GM18868 (cell line): ENCODE data around the gene ARHGEF28.

Experiments
- ATAC-seq: cut with Tn5 transposase; IDR thresholded peaks from one replicate; pipeline ENCODE4 v1.9.1; 2021; ENCODE audit warnings: mild to moderate bottlenecking, moderate library complexity; ENCODE audit not compliant: unreplicated experiment

Gene ARHGEF28

DNA sequence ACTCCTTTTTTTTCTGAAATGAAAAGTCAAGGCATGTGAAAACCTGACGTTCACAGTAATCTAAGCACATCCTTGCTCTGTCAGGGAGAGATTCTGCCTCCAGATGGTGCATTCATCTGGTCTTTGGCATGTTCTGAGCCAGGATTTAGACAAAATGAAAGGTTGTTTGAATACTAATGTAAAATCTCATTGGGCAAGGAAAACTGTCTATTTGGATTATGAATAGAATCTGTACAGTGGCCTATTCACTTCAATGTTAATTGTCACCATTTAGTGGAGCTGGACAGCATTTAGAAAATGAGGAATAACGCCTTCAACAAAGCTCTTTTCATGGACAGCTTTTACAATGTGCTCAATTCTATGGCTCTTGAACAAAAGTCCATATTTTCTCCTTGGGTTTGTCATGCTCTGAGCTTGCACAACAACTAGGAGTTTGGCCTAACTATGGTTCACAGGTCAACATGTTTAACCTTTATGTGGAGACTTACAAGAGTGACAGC lies 28.9 kb downstream of the ARHGEF28 start:
- ATAC-seq: no peak

DNA sequence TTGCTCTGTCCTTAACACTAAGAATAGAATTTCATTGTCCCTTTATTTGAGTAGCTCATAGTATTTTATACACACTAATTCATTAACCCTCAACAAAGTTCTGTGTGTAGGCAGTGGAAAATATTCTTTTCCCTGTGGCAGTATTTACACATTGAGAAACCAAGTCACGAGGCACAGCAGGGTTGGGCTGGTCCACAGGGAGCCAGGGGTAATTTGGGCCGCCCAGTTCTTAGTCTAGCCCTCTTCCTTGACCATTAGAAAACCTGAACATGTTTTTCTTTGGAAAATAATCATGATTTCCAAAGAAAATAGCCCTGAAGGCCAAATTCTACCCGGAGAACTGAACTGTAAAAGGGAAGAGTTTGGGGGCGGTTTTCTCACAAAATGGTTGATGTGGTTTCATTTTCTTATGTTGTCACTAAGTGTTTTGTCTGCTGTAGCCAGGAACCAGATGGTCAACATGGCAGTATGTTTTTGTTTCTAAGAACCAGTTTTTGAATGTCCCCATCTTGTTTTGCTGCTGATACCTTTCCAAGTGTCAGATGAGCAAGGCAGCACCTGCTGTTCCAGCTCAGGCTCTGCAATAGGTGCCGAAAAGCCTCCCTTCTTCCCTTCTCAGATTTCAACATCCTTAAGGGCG lies 29.6 kb downstream of the ARHGEF28 start:
- ATAC-seq: no peak

- no peak for ATAC-seq
These were observed 35.8 kb downstream of the ARHGEF28 start for GRCh38 chr5:73661753-73662152.

GRCh38 chr5:73663161-73663859 lies 37.3 kb downstream of the ARHGEF28 start:
- ATAC-seq: no peak

DNA sequence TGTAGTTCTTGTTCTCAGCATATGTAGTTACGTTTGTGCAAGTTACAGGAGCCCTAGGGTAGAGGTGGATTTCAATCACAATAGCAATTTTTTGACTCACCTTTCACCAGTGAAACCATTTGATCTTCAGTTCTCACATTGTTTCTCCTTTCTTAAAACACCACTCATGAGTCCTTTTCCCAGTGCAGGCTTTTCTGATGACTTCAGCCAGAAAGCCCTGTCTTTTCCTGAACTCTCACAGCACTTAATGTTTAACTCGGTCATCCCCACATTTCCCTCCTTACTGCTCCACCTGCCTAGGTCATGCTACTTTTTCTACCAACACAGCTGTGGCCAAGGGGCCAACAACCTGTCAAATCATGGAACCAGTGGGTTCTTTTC lies 37.9 kb downstream of the ARHGEF28 start:
- ATAC-seq: peak; percentile 62

- ATAC-seq: no peak
These were observed 38.8 kb downstream of the ARHGEF28 start for GRCh38 chr5:73664796-73665195.

GRCh38 chr5:73666891-73667290 lies 40.9 kb downstream of the ARHGEF28 start:
- ATAC-seq: no peak

DNA sequence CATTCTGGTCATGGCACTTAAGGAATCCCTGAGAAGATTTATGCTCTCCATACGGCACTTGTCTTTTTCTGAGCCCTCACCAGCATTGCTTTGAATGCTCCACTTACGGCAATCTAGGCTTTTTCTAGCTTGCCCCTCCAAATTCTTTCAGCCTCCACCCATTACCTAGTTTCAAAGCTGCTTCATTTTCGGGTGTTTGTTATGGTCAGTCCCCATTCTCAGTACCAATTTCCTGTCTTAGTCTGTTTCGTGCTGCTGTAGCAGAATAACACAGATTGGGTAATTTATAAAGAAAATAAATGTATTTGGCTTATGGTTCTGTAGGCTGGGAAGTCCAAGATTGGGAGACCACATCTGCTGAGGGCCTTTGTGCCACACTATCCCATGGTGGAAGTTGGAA lies 42.0 kb downstream of the ARHGEF28 start:
- ATAC-seq: peak; percentile 55

- no peak for ATAC-seq
These were observed 42.6 kb downstream of the ARHGEF28 start for GRCh38 chr5:73668486-73669111.

GRCh38 chr5:73670731-73671130 lies 44.7 kb downstream of the ARHGEF28 start:
- ATAC-seq: no peak

DNA sequence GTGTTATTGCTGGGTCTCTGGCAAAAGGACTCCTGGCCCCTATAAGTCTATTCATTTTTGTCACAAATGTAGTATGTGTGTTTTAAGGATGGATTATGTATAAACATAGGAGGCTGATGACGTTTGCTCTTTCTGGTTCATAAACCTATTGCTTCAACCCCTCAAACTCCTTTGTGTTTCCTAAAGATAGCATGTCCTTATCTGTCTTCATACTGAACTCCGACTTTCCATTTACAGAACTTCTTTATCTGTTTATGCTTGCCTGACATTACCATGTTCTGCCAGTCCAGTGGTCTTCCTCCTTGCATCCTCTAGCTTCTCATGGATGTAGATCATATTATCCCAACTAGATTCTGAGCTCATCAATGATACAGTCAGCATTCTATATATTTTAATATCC lies 46.1 kb downstream of the ARHGEF28 start:
- ATAC-seq: no peak

GRCh38 chr5:73673161-73673591 lies 47.2 kb downstream of the ARHGEF28 start:
- no peak for ATAC-seq

DNA sequence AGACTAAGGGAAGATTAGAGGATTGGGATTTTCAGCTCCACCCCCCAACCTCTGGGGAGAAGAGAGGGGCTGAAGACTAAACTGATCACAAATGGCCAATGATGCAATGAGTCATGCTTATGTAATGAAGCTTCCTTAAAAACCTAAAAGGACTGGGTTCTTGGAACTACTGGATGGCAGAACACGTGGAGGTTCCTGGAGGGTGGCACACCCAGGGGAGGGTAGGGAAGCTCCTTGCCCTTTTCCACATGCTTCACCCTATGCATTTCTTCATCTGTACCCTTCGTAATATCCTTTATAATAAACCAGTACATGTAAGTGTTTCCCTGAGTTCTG lies 48.6 kb downstream of the ARHGEF28 start:
- ATAC-seq: no peak

DNA sequence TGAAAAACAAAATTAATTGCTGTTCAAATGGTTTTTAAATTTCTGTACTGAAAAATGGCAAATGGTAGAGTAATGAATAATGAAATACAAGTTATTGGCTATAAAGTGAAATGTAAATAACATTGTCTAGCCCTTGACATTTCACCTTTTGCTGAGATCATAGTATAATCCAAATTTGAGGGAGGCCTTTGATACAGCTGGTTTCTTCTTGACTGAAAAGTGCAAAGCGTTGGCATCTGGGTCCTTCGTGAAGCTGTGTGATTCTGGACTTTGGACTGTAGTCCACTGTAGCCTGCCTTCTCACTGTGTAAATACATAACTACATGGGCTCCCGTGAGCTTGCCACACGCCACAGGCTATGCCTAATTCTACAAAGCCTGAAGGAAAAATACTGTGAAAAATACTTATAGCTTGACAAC lies 52.3 kb downstream of the ARHGEF28 start:
- no peak for ATAC-seq

GRCh38 chr5:73678807-73679206 lies 52.8 kb downstream of the ARHGEF28 start:
- no peak for ATAC-seq

GRCh38 chr5:73682176-73682575 lies 56.2 kb downstream of the ARHGEF28 start:
- ATAC-seq: no peak

DNA sequence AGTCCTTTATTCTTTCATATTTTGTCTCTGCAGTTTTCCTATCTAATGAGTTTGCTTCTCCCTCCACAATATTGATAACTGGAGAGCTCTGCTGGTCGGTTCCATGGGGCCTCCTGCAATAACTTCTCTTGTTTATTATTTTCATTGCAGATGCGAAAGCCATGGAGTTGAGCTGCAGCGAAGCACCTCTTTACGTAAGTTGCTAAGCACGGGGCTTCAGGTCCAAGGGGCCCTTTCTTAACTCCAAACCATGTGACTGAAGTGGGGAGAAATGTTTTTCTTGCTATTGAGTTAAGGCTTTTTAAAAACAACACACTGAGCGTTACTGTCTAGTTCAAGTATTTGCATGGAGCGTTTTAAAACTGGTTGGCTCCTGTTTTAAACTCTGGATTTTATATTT lies 58.7 kb downstream of the ARHGEF28 start:
- no peak for ATAC-seq

- ATAC-seq: peak; percentile 54
These were observed 60.9 kb downstream of the ARHGEF28 start for GRCh38 chr5:73686912-73687311.

DNA sequence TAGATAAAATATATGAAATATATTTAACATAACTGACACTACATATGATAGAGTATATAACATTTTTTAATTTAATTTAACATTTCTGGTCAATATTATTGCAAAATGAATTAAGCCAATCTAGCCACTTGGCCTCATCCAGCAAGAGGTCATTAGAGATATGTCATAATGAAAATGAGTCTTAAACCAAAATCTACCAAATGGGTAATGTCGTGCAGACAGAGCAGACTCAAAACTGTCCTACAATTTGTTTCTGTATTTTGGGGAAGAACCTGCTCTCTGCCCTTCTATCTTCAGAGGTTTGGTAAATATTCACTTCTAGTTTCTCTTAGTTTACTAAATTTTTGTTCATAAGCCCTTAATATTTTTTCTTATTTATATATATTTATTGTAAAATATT lies 61.4 kb downstream of the ARHGEF28 start:
- peak; percentile 73 for ATAC-seq

GRCh38 chr5:73690015-73690414 lies 64.0 kb downstream of the ARHGEF28 start:
- ATAC-seq: no peak

DNA sequence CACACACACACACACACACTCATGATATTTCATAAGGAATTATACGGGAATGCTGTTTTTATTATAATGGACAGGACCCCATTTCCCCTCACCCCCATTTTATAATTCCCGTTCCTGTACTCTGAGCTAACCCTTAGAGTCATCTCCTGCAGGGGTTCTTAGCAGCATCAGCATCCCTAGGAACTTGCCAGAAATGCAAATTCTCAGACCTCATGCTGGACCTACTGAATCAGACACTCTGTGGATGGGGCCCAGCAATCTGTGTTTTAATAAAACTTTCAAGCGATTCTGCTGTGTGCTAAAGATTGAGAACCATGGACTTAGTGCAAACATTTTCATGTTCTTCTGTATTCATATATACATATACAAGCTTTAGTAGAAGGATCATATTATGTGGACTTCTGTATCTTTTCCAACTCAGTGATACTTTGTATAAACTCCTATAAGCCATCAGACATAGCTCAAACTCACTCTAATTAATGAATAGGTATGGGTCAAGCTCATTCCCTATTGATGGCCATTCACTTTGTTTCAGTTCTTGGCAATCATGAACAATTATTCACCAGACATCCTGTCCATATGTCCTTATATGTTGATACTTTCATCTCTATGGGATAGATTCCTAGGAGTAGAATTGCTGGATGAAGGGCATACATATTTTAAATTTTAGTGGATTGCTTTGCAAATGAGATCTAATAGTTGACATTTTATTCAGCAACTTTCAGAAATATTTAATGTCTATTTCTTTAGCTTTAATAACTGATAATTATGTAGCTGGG lies 65.5 kb downstream of the ARHGEF28 start:
- ATAC-seq: no peak
